ENCODE measurements around the gene WDFY4.

WDFY4 gene

DNA sequence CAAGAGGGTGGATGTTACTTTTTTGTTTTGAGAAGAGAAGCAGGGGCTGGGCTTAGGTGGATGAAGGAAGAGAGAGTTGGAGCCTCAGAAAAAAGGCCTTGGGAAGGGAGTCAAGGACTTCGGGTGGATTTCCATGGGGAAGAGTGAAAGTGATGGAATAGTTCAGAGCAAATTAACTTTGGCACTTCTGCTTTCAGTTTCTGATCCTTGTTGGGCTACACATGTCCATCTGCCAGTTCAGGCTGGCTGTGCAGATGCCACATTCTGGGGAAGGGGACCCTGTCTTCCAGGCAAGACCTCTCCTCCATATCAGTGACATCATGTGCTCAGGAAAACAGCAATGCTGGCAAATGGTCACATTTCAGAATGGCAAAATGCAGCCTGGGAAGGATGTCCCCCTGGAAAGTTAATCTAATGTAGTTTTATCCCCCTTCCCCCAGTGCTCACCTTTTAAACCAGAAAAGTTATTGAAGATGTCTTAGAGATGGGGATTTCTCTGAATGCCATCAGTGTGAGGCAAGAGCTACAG is 86.0 kb downstream of the WDFY4 start:
- Mint-ChIP-seq H3K36me3 (ENCODE audit: low read depth) (no peaks in the 10 kb centered on the region), H3K9me3 (no peaks in the 10 kb centered on the region), H3K4me3 (no peak overlapping the region), H3K27me3 (ENCODE audit: low read depth, poor library complexity) (peaks cover 9% of the 10 kb centered on the region), H3K27ac (no peak overlapping the region), H3K4me1 (peaks cover 14% of the 10 kb centered on the region)
- DNase-seq = no peak
- TF ChIP-seq, protein P1, sequence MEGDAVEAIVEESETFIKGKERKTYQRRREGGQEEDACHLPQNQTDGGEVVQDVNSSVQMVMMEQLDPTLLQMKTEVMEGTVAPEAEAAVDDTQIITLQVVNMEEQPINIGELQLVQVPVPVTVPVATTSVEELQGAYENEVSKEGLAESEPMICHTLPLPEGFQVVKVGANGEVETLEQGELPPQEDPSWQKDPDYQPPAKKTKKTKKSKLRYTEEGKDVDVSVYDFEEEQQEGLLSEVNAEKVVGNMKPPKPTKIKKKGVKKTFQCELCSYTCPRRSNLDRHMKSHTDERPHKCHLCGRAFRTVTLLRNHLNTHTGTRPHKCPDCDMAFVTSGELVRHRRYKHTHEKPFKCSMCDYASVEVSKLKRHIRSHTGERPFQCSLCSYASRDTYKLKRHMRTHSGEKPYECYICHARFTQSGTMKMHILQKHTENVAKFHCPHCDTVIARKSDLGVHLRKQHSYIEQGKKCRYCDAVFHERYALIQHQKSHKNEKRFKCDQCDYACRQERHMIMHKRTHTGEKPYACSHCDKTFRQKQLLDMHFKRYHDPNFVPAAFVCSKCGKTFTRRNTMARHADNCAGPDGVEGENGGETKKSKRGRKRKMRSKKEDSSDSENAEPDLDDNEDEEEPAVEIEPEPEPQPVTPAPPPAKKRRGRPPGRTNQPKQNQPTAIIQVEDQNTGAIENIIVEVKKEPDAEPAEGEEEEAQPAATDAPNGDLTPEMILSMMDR (IDR thresholded peaks at IDR 0.05) = no peak

DNA sequence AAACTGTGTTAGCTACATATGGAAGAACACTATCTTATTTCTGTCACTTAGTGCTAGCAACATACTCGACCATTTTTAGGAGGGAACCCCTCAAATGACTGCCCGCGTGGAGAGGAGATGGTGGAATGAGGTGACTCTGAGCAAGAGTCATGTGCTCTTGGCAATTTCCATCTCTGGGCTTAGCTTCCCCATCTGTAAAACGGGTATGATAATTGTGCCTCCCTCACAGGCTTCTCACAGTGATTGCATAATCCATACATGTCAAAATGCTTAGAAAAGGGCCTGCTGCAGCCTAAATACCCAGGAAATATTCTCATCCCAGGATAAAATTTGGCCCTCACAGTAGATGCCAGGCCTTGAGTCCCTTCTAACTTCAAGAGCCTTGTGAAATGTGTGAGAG is 86.6 kb downstream of the WDFY4 start:
- Mint-ChIP-seq H3K27ac (no peak overlapping the region), H3K9me3 (no peaks in the 10 kb centered on the region)

DNA sequence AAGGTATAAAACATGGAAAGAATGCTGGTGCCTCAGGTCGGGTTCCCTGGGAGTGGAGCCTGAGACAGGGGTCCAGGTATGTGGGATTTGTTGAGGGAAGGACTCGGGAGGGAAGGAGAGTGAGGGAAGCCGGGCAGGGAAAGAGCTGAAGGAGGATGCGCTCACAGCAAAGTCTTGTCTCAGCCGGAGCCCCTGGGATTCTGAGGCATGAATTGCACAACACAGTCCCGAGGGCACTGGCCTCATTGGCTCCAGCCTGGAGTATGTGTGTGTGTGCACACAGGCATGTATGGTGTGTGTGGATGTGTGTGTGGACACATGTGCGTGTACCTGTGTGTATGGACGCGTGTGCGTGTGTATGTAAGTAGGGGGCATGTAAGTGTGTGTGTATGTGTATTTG is 87.4 kb downstream of the WDFY4 start:
- Mint-ChIP-seq H3K9me3 (no peaks in the 10 kb centered on the region), H3K4me1 (peaks cover 14% of the 10 kb centered on the region), H3K4me3 (no peak overlapping the region), H3K27me3 (ENCODE audit: low read depth, poor library complexity) (peaks cover 7% of the 10 kb centered on the region), H3K36me3 (ENCODE audit: low read depth) (no peaks in the 10 kb centered on the region), H3K27ac (no peak overlapping the region)
- no peak for DNase-seq
- TF ChIP-seq, protein P1 (IDR thresholded peaks at IDR 0.05) = no peak

More for the DNA sequence above, 86.6 kb downstream of the WDFY4 start:
- no peaks in the 10 kb centered on the region for H3K36me3 Mint-ChIP-seq (ENCODE audit: low read depth)
- H3K4me1 Mint-ChIP-seq = peaks cover 14% of the 10 kb centered on the region
- DNase-seq = no peak
- no peak overlapping the region for H3K4me3 Mint-ChIP-seq
- peaks cover 9% of the 10 kb centered on the region for H3K27me3 Mint-ChIP-seq (ENCODE audit: low read depth, poor library complexity)
- TF ChIP-seq, protein P1 (IDR thresholded peaks at IDR 0.05) = no peak

DNA sequence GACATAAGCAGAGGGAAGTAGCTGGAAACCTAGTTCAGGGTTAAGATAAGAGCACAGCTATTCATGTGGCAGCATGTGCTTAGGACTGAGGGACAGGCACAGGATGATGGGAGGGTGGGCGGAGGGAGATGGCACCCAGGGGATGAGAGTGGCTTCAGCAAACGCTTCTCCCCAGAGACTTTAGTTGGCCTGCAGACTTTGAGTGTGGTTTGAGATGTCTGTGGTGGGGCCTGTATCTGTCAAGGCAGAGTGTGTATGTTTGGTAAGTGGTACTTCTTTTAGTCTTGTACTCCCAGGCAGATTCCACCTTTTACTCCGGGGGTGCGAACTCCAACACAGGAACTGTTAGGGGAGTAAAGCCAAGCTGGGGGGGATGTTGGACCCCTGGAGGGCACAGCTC is 88.9 kb downstream of the WDFY4 start:
- H3K9me3 Mint-ChIP-seq = no peaks in the 10 kb centered on the region
- no peak overlapping the region for H3K4me3 Mint-ChIP-seq

DNA sequence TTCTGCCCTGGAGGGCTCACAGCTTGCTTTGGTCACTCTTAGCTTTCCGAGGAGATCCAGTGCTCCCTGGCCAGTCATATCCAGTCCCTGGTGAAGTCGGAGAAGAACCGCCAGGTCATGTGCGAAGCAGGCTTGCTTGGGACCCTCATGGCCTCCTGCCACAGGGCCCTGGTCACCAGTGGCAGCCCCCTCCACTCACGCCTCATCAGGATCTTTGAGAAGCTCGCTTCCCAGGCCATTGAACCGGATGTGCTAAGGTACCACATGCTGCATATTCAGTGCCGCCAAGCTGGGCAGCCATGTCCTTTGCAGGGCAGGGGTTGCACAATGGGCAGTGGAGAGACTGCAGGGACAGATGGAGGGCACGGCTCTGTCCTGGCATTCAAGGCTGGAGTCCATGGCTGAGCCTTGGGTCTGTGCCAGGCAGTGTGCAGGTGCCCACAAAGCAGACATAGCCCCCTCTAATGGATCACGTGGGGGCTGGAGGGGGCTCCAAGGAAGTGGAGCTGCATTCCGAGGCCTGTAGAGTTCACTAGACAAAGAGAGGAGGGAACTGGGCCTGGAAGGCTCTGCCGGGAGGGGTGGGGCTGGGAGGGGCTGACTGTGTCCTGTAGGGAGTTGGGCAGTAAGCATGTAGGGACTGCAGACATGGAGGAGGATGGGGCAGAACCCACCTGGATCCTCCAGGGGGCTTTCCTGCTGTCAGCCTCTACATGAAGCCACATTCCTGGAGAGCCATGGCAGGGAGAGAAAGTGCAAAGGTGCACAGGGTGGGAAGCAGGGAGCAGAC is 89.9 kb downstream of the WDFY4 start:
- no peak overlapping the region for H3K4me3 Mint-ChIP-seq
- H3K27ac Mint-ChIP-seq = no peak overlapping the region

More for the DNA sequence above, 88.9 kb downstream of the WDFY4 start:
- Mint-ChIP-seq H3K27me3 (ENCODE audit: low read depth, poor library complexity) (peaks cover 8% of the 10 kb centered on the region), H3K4me1 (peaks cover 12% of the 10 kb centered on the region), H3K27ac (no peak overlapping the region), H3K36me3 (ENCODE audit: low read depth) (no peaks in the 10 kb centered on the region)
- TF ChIP-seq, protein P1 (IDR thresholded peaks at IDR 0.05) = no peak
- no peak for DNase-seq

More for the DNA sequence above, 89.9 kb downstream of the WDFY4 start:
- DNase-seq = no peak
- TF ChIP-seq, protein P1 (IDR thresholded peaks at IDR 0.05) = no peak
- peaks cover 5% of the 10 kb centered on the region for H3K4me1 Mint-ChIP-seq
- no peaks in the 10 kb centered on the region for H3K9me3 Mint-ChIP-seq
- H3K27me3 Mint-ChIP-seq (ENCODE audit: low read depth, poor library complexity) = peaks cover 13% of the 10 kb centered on the region
- no peaks in the 10 kb centered on the region for H3K36me3 Mint-ChIP-seq (ENCODE audit: low read depth)
